GM23338 (cell line): ENCODE measurements around the gene WFDC6. TPM values are rescaled to one million over a fixed set of nuclear protein-coding genes. Genes with fewer than 3 reads are reported as not detected.

Experiments
- ATAC-seq: fragments of 200-7000 bp; cut with Tn5 transposase; 3 replicates; pipeline ENCODE4 v1.9.1; 2020
- DNase-seq: peaks from one replicate; pipeline ENCODE4 v3.0.0-alpha.2; 2015; ENCODE audit warnings: low spot score
- H2AFZ ChIP-seq: fragments of 200-600 bp; sonication (generic); 2 replicates; pipeline ENCODE4 v1.8.0; 2016; ENCODE audit warnings: antibody characterized with exemption, mild to moderate bottlenecking, moderate library complexity
- H3F3A ChIP-seq: fragments of 200-600 bp; sonication (generic); replicated peaks from 2 replicates; pipeline ENCODE4 v1.8.0; 2017; ENCODE audit warnings: antibody characterized with exemption, mixed run types, low read depth
- H3K27ac ChIP-seq: fragments of 200-600 bp; sonication (generic); 2 replicates; pipeline ENCODE4 v1.6.1; 2016; ENCODE audit warnings: low read depth
- H3K27me3 ChIP-seq: fragments of 200-600 bp; sonication (generic); 2 replicates; pipeline ENCODE4 v1.8.0; 2016; ENCODE audit warnings: mild to moderate bottlenecking, mixed run types, moderate library complexity; ENCODE audit not compliant: insufficient read depth
- H3K36me3 ChIP-seq: fragments of 200-600 bp; sonication (generic); 2 replicates; pipeline ENCODE4 v1.8.0; 2016; ENCODE audit warnings: mild to moderate bottlenecking; ENCODE audit not compliant: insufficient read depth
- H3K4me1 ChIP-seq: fragments of 200-600 bp; sonication (generic); 2 replicates; pipeline ENCODE4 v1.8.0; 2016; ENCODE audit warnings: mild to moderate bottlenecking, moderate library complexity; ENCODE audit not compliant: insufficient read depth
- H3K4me2 ChIP-seq: fragments of 200-600 bp; sonication (generic); 2 replicates; pipeline ENCODE4 v1.7.1; 2017; ENCODE audit warnings: mixed run types
- H3K4me3 ChIP-seq: fragments of 200-600 bp; sonication (generic); 2 replicates; pipeline ENCODE4 v1.6.1; 2016; ENCODE audit warnings: mixed run types
- H3K79me2 ChIP-seq: fragments of 200-600 bp; sonication (generic); replicated peaks from 2 replicates; pipeline ENCODE4 v1.8.0; 2017; ENCODE audit warnings: mild to moderate bottlenecking; ENCODE audit not compliant: insufficient read depth
- H3K9me2 ChIP-seq: fragments of 200-600 bp; sonication (generic); 2 replicates; pipeline ENCODE4 v1.8.0; 2017; ENCODE audit not compliant: insufficient read depth
- H4K20me1 ChIP-seq: fragments of 200-600 bp; sonication (generic); replicated peaks from 2 replicates; pipeline ENCODE4 v1.8.0; 2017; ENCODE audit warnings: mild to moderate bottlenecking; ENCODE audit not compliant: insufficient read depth
- H3K27ac Mint-ChIP-seq: 2 replicates; pipeline ENCODE4 v1.8.0; 2020; ENCODE audit warnings: inconsistent platforms, mild to moderate bottlenecking, moderate library complexity, mixed read lengths
- H3K27me3 Mint-ChIP-seq: 3 replicates; pipeline ENCODE4 v1.8.0; 2022; ENCODE audit warnings: low read depth, mild to moderate bottlenecking, moderate library complexity, mixed read lengths, inconsistent platforms; ENCODE audit not compliant: insufficient read depth, poor library complexity
- H3K36me3 Mint-ChIP-seq: 3 replicates; pipeline ENCODE4 v1.8.0; 2021; ENCODE audit warnings: low read depth, mild to moderate bottlenecking, inconsistent platforms, moderate library complexity, mixed read lengths
- H3K4me1 Mint-ChIP-seq: 3 replicates; pipeline ENCODE4 v1.8.0; 2020; ENCODE audit warnings: mild to moderate bottlenecking, inconsistent platforms, mixed read lengths
- H3K4me3 Mint-ChIP-seq: 3 replicates; pipeline ENCODE4 v1.8.0; 2021; ENCODE audit warnings: moderate library complexity, mild to moderate bottlenecking, inconsistent platforms, mixed read lengths
- H3K9me3 Mint-ChIP-seq: 3 replicates; pipeline ENCODE4 v1.8.0; 2020; ENCODE audit warnings: moderate library complexity, mild to moderate bottlenecking, inconsistent platforms, mixed read lengths
- CREB1 ChIP-seq: fragments of 250-450 bp; sonication (Bioruptor Pico); IDR thresholded peaks from 2 replicates; pipeline ENCODE4 v1.5.0; 2020; ENCODE audit warnings: low read depth, mild to moderate bottlenecking, moderate library complexity
- CTCF ChIP-seq, 2 experiments: fragments of 200-600 bp in 1 of 2; sonication (generic) in 1 of 2; conservative IDR thresholded peaks; 2 replicates each; pipeline versions ENCODE4 v1.5.1 to v1.6.1; 2016 to 2017; ENCODE audit warnings: antibody characterized with exemption in 2 of 2, low read depth in 2 of 2, mild to moderate bottlenecking in 2 of 2, moderate library complexity in 1 of 2
- ETS1 ChIP-seq: IDR thresholded peaks from 2 replicates; pipeline ENCODE4 v1.6.1; 2016; ENCODE audit warnings: antibody characterized with exemption
- EZH2 ChIP-seq: fragments of 200-600 bp; sonication (generic); IDR thresholded peaks from one replicate; pipeline ENCODE4 v1.8.0; 2017; ENCODE audit warnings: antibody characterized with exemption, mild to moderate bottlenecking, low read depth; ENCODE audit not compliant: unreplicated experiment
- EZH2phosphoT487 ChIP-seq: fragments of 200-600 bp; sonication (generic); IDR thresholded peaks from one replicate; pipeline ENCODE4 v1.8.1; 2018; ENCODE audit warnings: antibody characterized with exemption; ENCODE audit not compliant: unreplicated experiment
- JUNB ChIP-seq: IDR thresholded peaks from one replicate; pipeline ENCODE4 v1.6.1; 2016; ENCODE audit warnings: antibody characterized with exemption; ENCODE audit not compliant: unreplicated experiment
- STAT1 ChIP-seq: IDR thresholded peaks from one replicate; pipeline ENCODE4 v1.6.1; 2016; ENCODE audit warnings: antibody characterized with exemption; ENCODE audit not compliant: unreplicated experiment
- ZNF114 ChIP-seq: fragments of 250-450 bp; sonication (Bioruptor Pico); IDR thresholded peaks from 2 replicates; pipeline ENCODE4 v1.5.0; 2020; ENCODE audit warnings: mild to moderate bottlenecking, moderate library complexity
- ZNF331 ChIP-seq: fragments of 250-450 bp; sonication (Bioruptor Pico); IDR thresholded peaks from 2 replicates; pipeline ENCODE4 v1.5.0; 2020; ENCODE audit warnings: low read depth, mild to moderate bottlenecking, moderate library complexity
- ZNF462 ChIP-seq: fragments of 250-450 bp; sonication (Bioruptor Pico); IDR thresholded peaks from 2 replicates; pipeline ENCODE4 v1.5.0; 2020; ENCODE audit warnings: mild to moderate bottlenecking, moderate library complexity
- polyA plus RNA-seq: library from polyadenylated mRNA; unstranded; fragments of >200 nt; fragmentation: Nextera tagmentation; extraction: Ambion mirVana; gene quantifications from 2 replicates; pipeline ENCODE4 v1.2.1, GENCODE V29; 2016
- total RNA-seq: library from RNA; depleted of rRNA; stranded (reverse); fragments of >200 nt; shearing (Covaris generic); gene quantifications from 2 replicates; pipeline ENCODE4 v1.2.3, GENCODE V29; 2014

WFDC6 gene
- total and polyA plus RNA-seq, 2 experiments from 2014 or later, result not detected

GRCh38 chr20:45495501-45495941, 43.8 kb downstream of the WFDC6 start:
- no peaks in the 10 kb centered on the region for H4K20me1 ChIP-seq
- TF ChIP-seq CTCF (conservative IDR thresholded peaks at IDR 0.05; ENCODE audit: low read depth in 2 of 2) (no peak), JUNB (no peak), EZH2phosphoT487 (no peak), ETS1 (no peak), CREB1 (no peak), ZNF331 (no peak), ZNF462 (no peak), ZNF114 (CRISPR knock-in tag) (no peak), STAT1 (no peak), EZH2 (no peak)

More at GRCh38 chr20:45495501-45495941, 43.8 kb downstream of the WFDC6 start:
- Histone ChIP-seq H3K79me2 (no peaks in the 10 kb centered on the region), H3K36me3 (no peaks in the 10 kb centered on the region; the same call in 1 of the 2 replicates), H2AFZ (no peak overlapping the region), H3K4me2 (no peak overlapping the region), H3K9me2 (no peaks in the 10 kb centered on the region), H3F3A (no peaks in the 10 kb centered on the region), H3K4me1 (no peaks in the 10 kb centered on the region), H3K4me3 (no peak overlapping the region), H3K27ac (no peak overlapping the region), H3K27me3 (no peaks in the 10 kb centered on the region)
- Mint-ChIP-seq H3K9me3 (no peaks in the 10 kb centered on the region), H3K27me3 (peaks cover 5% of the 10 kb centered on the region), H3K27ac (no peak overlapping the region), H3K4me1 (no peaks in the 10 kb centered on the region), H3K36me3 (no peaks in the 10 kb centered on the region; the same call in 2 of the 3 replicates), H3K4me3 (no peak overlapping the region)
- no peak for ATAC-seq
- no peak for DNase-seq
